Loucy (cell line): Measurements from ENCODE around the gene COX10.

Experiments used
- EZH2phosphoT487 ChIP-seq: fragments of 200-600 bp; IDR thresholded peaks from 2 replicates; pipeline ENCODE4 v1.6.1; 2018; ENCODE audit warnings: antibody characterized with exemption, mild to moderate bottlenecking, moderate library complexity, borderline replicate concordance
- TF ChIP-seq, protein P1 (sequence below): fragments of 200-600 bp; sonication (generic); conservative IDR thresholded peaks from 2 replicates; pipeline ENCODE4 v1.5.1; 2014; ENCODE audit warnings: mild to moderate bottlenecking, antibody characterized with exemption, low read length

DNA sequence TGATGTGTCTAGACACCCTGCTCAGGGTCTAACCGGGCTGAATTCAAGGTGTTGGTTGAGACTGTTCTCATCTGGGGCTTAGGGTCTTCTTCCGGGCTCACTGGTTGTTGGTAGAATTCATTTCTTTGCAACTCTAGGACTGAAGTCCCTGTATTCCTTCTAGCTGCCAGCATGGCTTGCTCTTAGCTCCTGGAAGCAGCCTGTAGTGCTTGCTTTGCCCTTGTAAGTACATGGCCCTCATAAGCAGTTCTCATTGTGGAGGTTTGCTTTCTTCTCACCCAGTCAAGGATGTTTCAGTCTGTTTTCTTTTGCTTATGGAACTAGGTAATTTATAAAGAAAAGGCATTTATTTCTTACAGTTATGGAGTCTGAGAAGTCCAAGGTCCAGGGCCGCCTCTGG lies 26.3 kb downstream of the COX10 start:
- TF ChIP-seq, protein P1, sequence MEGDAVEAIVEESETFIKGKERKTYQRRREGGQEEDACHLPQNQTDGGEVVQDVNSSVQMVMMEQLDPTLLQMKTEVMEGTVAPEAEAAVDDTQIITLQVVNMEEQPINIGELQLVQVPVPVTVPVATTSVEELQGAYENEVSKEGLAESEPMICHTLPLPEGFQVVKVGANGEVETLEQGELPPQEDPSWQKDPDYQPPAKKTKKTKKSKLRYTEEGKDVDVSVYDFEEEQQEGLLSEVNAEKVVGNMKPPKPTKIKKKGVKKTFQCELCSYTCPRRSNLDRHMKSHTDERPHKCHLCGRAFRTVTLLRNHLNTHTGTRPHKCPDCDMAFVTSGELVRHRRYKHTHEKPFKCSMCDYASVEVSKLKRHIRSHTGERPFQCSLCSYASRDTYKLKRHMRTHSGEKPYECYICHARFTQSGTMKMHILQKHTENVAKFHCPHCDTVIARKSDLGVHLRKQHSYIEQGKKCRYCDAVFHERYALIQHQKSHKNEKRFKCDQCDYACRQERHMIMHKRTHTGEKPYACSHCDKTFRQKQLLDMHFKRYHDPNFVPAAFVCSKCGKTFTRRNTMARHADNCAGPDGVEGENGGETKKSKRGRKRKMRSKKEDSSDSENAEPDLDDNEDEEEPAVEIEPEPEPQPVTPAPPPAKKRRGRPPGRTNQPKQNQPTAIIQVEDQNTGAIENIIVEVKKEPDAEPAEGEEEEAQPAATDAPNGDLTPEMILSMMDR, result no peak
- no peak for TF ChIP-seq EZH2phosphoT487
